Stimulated activated CD8-positive, alpha-beta memory T cell treated with anti-CD3 and anti-CD28 coated beads, Interleukin-15, amount 100 ng/mL, for 24 hours (primary cell): ENCODE measurements around the gene CYP26A1.

Experiments
- DNase-seq: peaks from one replicate; pipeline ENCODE4 v3.0.0-alpha.2; 2020; ENCODE audit warnings: low read depth

Gene CYP26A1

DNA sequence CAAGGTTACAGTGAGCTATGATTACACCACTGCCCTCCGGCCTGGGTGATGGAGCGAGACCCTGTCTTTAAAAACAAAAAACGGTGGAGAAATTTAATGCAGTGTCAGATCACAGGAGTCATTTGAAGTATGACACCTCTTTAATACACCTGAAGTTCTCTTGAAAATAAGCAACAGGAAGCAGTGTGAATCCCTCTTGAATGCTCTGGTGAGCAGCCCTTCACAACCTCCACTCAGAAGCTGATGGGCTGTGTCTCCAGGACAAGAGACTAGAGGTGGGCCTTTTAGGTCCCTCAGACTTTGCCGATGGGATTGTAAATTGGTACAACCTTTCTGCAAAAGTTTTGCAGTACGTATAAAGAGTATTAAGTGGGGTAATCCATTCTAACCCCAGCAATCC, 50.1 kb downstream of the CYP26A1 start:
- no peak for DNase-seq

DNA sequence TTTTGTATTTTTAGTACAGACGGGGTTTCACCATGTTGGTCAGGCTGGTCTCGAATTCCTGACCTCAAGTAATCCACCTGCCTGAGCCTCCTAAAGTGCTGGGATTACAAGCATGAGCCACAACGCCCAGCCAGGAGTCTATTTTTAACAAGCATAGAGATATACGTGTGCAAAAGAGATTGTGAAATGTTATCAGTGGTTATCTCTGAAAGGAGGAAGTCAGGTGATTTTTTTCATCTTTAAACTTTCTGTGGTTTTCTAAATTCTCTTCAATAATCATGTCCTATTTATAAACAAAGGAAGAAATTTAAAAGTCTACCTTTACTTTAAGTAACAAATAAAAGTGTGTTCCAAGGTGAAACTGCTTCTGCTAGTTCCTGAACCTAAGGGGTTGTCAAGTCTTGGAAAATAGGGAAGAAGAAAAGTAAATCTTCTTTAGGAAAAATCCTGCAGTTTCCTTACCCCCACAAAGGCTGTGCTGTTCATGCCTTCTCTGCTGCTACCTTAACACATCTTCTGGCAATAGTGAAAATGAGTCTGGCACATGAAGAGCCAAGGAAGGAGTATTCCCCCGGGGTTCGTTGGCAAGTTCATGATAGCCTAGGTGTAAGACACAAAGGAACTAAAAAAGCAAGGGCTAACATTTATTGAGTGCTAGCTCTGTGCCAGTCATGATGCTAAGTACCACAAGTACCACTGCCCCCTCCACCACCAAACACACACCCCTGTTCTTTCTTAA, 51.1 kb downstream of the CYP26A1 start:
- no peak for DNase-seq

GRCh38 chr10:93125966-93126365, 52.3 kb downstream of the CYP26A1 start:
- DNase-seq = no peak

DNA sequence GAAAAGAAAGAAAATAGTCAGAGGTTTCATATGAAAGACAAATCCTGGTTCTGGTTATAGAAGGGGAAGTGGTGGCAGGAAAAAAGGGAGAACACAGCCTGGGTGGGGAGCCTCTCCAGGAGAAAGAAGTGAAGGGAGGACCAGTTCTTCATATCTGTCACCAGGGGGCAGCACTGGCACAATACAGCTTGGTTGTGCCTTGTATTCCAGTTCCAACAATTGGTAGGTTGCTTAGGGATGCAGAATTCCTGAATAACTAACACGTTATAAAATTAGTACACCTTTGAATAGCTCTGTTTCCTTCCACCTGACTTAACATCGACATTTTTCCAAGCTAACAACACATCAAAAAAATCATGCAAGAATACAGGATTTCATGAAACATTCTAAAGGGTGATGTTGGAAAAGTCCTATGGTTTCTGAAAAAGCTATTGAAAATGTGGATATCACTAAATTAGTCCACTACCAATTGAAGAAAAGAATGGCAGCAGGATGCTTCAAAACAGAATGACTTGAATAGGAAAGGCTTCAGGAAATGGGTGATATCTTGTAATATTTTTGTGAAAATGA, 52.9 kb downstream of the CYP26A1 start:
- DNase-seq = no peak
